ENCODE measurements around the gene CASQ2. TPM values are rescaled to one million over a fixed set of nuclear protein-coding genes. Genes with fewer than 3 reads are reported as not detected.

The CASQ2 gene
- total RNA-seq, 4 donors from 2014 or later, result 1.9 to 10.9 (median 2.3) TPM

DNA sequence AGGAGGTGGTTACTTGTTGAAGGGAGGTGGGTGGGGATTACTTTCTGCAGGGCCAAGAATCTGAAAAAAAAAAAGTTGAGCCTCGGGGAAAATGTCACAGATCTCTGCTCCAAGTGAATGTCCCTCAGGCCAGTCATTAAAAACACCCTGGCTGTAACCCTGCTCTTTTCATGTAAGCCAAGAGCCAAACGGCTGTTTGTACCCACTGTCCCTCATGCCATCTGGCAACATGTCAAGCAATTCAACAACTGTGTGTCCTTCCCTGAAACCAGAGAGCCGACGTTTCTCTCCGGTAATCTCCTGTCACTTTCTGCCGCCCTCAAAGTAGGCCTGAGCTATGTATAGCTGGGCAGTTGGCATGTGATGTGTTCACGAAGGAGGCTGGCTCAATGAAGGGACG lies 14.7 kb downstream of the CASQ2 start:
- TF ChIP-seq, protein P1, sequence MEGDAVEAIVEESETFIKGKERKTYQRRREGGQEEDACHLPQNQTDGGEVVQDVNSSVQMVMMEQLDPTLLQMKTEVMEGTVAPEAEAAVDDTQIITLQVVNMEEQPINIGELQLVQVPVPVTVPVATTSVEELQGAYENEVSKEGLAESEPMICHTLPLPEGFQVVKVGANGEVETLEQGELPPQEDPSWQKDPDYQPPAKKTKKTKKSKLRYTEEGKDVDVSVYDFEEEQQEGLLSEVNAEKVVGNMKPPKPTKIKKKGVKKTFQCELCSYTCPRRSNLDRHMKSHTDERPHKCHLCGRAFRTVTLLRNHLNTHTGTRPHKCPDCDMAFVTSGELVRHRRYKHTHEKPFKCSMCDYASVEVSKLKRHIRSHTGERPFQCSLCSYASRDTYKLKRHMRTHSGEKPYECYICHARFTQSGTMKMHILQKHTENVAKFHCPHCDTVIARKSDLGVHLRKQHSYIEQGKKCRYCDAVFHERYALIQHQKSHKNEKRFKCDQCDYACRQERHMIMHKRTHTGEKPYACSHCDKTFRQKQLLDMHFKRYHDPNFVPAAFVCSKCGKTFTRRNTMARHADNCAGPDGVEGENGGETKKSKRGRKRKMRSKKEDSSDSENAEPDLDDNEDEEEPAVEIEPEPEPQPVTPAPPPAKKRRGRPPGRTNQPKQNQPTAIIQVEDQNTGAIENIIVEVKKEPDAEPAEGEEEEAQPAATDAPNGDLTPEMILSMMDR (IDR thresholded peaks at IDR 0.05), result no peak
- DNase-seq (ENCODE audit: low spot score) (no peak), ATAC-seq (ENCODE audit: low FRiP score) (no peak)

DNA sequence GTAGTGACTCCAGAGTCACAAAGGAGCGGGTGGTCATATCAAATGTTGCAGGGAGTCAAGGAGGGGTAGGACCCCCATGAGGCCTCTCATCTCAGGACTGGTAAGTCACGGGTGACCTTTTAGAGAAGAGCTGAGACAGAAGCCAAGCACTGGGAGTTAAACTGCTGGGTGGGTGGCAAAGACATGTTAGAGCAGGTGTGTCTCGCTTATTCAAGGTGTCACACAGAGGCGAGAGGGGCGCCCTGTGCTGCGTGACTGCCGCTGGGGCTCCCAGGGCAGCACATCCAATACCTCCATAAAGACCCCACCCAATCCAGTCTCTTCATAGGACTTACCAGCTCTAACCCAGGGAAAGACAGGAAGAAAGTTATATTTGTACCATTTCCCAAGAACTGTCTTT lies 15.2 kb downstream of the CASQ2 start:
- ATAC-seq (ENCODE audit: low FRiP score) (no peak), DNase-seq (ENCODE audit: low spot score) (no peak)
- TF ChIP-seq, protein P1 (IDR thresholded peaks at IDR 0.05), result no peak

DNA sequence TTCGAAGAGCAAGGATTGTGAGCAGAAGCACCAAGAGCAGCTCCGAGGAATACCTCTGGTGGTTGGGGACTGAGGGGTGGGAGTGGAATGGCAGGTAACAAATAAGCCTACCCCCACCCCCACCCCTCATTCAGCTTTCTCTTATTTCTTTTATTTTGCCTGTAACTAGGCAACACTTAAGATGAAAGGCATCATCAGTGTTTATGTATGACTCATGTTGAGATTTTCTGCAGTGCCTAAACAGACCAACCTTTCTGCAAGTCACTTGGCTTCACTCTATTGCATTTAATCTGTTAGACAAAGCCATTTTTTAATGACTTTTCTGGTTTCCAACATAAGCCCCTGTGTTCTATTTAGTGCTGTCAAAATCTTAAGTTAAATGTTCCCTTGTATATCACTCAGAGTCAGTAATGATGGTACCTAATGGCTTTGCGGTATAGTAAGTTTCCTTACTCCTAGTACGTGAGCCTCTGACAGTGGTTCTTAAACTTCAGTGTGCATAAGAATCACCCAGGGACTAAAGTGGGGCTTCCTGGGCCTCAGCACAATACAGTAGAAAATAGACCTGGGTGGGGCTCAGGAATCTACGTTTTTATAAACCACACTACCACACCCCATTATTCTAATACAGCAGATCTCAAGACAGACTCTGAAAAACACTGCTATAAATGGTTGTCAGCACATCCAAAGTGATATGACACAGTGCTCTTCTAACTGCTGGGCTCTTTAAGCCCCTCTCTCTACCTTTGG lies 19.9 kb downstream of the CASQ2 start:
- no peak for ATAC-seq (ENCODE audit: low FRiP score)
- TF ChIP-seq, protein P1 (IDR thresholded peaks at IDR 0.05), result no peak
- no peak for DNase-seq (ENCODE audit: low spot score)

DNA sequence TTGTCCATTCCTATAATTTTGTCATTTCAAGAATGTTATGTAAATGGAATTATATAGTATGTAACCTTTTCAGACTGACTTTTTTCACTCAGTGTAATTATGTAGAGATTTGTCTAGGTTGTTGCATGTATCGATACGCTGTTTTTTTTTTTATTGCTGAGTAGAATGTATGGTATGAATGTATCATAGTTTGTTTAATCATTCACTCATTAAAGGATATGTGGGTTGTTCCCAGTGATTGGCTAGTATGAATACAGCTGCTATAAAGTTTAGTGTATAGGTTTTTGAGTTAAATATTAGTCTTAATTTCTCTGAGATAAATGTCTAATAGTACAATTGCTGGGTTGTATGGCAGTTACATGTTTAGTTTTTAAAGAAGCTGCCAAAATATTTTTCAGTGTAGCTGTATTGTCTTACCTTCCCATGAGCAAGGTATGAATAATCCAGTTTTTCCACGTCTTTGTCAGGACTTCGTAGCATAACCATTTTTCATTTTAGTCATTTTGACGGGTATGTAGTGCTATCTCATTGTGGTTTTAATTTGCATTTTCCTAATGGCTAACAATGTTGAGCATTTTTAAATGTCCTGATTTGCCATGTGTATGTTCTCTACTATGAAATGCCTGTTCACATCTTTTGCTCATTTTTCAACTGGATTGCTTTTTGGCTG lies 22.4 kb downstream of the CASQ2 start:
- TF ChIP-seq, protein P1 (IDR thresholded peaks at IDR 0.05), result no peak
- ATAC-seq (ENCODE audit: low FRiP score) (no peak), DNase-seq (ENCODE audit: low spot score) (no peak)

DNA sequence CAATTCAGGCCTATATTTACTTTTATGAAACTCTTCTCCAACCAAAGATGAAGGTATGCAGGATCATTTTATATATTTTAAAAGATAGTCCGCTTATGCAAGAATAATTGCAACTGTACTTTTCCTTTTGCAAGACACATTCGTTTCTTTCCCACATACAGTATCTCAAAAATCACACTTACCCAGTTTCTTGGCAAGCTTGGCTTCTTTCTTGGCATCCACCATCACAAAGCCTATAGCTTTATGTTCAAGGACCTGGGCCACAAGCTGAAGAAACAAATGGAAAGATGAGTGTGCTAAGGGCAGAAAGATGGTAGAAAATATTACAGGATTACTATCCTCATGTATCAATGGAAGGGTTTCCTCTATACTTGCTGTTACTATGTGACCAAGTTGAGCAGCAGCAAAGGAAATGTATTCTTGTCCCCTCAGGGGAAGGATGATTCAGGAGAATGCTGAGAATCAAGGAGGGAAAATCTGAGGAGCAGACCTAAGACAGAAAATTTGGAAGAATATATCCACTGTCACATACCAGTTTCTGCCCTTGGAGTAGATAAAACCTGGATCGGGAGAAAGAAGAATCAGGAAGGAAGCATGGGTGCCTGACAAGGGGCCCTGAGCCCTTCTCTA lies 23.8 kb downstream of the CASQ2 start:
- ATAC-seq (ENCODE audit: low FRiP score), result no peak
- DNase-seq (ENCODE audit: low spot score), result no peak
- TF ChIP-seq, protein P1 (IDR thresholded peaks at IDR 0.05), result no peak

DNA sequence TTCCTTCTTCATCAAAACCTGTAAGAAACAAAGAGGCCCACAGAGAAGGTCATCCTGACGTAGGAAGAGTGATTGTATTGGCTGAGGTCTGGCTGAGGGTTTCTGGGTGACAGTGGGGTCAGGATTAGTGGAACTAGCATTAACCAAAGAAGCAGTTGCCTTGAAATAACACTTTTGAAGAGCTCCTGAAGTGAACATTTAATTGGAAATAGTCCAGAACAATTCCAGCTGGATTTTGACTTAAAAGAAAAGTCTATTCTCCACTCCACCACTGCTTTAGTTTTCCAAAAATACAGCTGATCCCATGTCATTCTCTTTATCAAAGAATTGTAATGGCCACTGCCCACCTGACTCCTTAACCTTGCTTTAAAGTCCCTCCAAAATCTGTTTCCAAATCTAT lies 27.7 kb downstream of the CASQ2 start:
- no peak for DNase-seq (ENCODE audit: low spot score)
- ATAC-seq (ENCODE audit: low FRiP score), result no peak
- TF ChIP-seq, protein P1 (IDR thresholded peaks at IDR 0.05), result no peak

Data from omental fat pad (tissue), 4 donors.